K562 (cell line): ENCODE results near the gene RCN2. TPM values are rescaled to one million over a fixed set of nuclear protein-coding genes. Genes with fewer than 3 reads are reported as not detected.

Experiments used
- CBFB ChIP-seq: sonication (generic); formaldehyde crosslinking; IDR thresholded peaks from 2 replicates; pipeline ENCODE4 v1.4.0; 2020; ENCODE audit warnings: mild to moderate bottlenecking, missing genetic modification reagents
- FOXJ2 ChIP-seq: fragments of 200-800 bp; sonication (Bioruptor generic); IDR thresholded peaks from 2 replicates; pipeline ENCODE4 v1.6.1; 2016; ENCODE audit warnings: missing genetic modification characterization, missing compliant biosample characterization
- KLF1 ChIP-seq: fragments of 450-650 bp; IDR thresholded peaks from 2 replicates; pipeline ENCODE4 v1.6.1; 2016; ENCODE audit warnings: missing genetic modification characterization, missing compliant biosample characterization
- MTA2 ChIP-seq: fragments of 450-650 bp; IDR thresholded peaks from 2 replicates; pipeline ENCODE4 v1.6.1; 2016; ENCODE audit warnings: low read depth
- NR2F6 ChIP-seq: fragments of 450-650 bp; formaldehyde crosslinking; IDR thresholded peaks from 2 replicates; pipeline ENCODE4 v1.4.0; 2020; ENCODE audit warnings: mild to moderate bottlenecking
- NR3C1 ChIP-seq: sonication (generic); formaldehyde crosslinking; IDR thresholded peaks from 2 replicates; pipeline ENCODE4 v1.8.1; 2022; ENCODE audit warnings: missing genetic modification reagents
- PCBP2 ChIP-seq: fragments of 200-400 bp; formaldehyde crosslinking; IDR thresholded peaks from 2 replicates; pipeline ENCODE4 v1.6.1; 2018; ENCODE audit warnings: low read length, low read depth, mild to moderate bottlenecking, moderate library complexity; ENCODE audit not compliant: poor library complexity, severe bottlenecking
- POLR2AphosphoS2 ChIP-seq: IDR thresholded peaks from 2 replicates; pipeline ENCODE4 v1.6.1; 2012; ENCODE audit warnings: low read length, improper control_type of control experiment
- RAD51 ChIP-seq: fragments of 450-650 bp; IDR thresholded peaks from 2 replicates; pipeline ENCODE4 v1.7.1; 2016; ENCODE audit warnings: low read depth, mild to moderate bottlenecking, borderline replicate concordance
- RBM14 ChIP-seq: fragments of 200-400 bp; formaldehyde crosslinking; IDR thresholded peaks from 2 replicates; pipeline ENCODE4 v1.6.1; 2018; ENCODE audit warnings: low read depth, mild to moderate bottlenecking, low read length, moderate library complexity, borderline replicate concordance; ENCODE audit not compliant: insufficient read depth
- SPI1 ChIP-seq: IDR thresholded peaks from 2 replicates; pipeline ENCODE4 v1.6.1; 2011; ENCODE audit warnings: low read depth, low read length, control low read depth, borderline replicate concordance
- TSC22D4 ChIP-seq: fragments of 450-650 bp; IDR thresholded peaks from 2 replicates; pipeline ENCODE4 v1.6.1; 2016; ENCODE audit warnings: missing genetic modification characterization, missing biosample characterization, control low read depth
- ZBTB17 ChIP-seq: fragments of 450-650 bp; formaldehyde crosslinking; IDR thresholded peaks from 2 replicates; pipeline ENCODE4 v1.4.0; 2020; ENCODE audit warnings: mild to moderate bottlenecking
- ZNF253 ChIP-seq: fragments of 250-450 bp; sonication (Bioruptor Pico); conservative IDR thresholded peaks from 2 replicates; pipeline ENCODE4 v1.6.1; 2021; ENCODE audit warnings: mild to moderate bottlenecking
- ZNF583 ChIP-seq: fragments of 250-450 bp; sonication (Bioruptor Pico); IDR thresholded peaks from 2 replicates; pipeline ENCODE4 v1.4.0; 2020
- polyA plus RNA-seq, 8 experiments: library from polyadenylated mRNA; depleted of rRNA in 4 of 8; stranded (reverse) in 5 of 8; unstranded in 3 of 8; fragments of >200 nt; fragmentation: Nextera tagmentation in 2 of 8; fragmentation: Illumina TruSeq in 1 of 8; extraction: Ambion mirVana in 2 of 8; extraction: Trizol in 1 of 8; gene quantifications; 2 replicates each; pipeline versions ENCODE4 v1.2.1 to v1.2.3, GENCODE V29; 2011 to 2014; ENCODE audit warnings: inconsistent platforms in 1 of 8, missing spikeins in 1 of 8
- total RNA-seq, 7 experiments: library from RNA; depleted of rRNA in 6 of 7; stranded (reverse); fragments of >200 nt in 6 of 7; fragmentation: Illumina TruSeq in 2 of 7; extraction: Trizol in 2 of 7; gene quantifications; 2 replicates each; pipeline versions ENCODE4 v1.2.1 to v1.2.3, GENCODE V29; 2011 to 2021; ENCODE audit warnings: low replicate concordance in 1 of 7
- TF ChIP-seq, protein P1 (sequence below): fragments of 450-650 bp; IDR thresholded peaks from 2 replicates; pipeline ENCODE4 v1.6.1; 2016; ENCODE audit warnings: low read depth
- TF ChIP-seq, protein P2 (sequence below), 2 experiments: fragments of 450-650 bp; IDR thresholded peaks; 2 replicates each; pipeline ENCODE4 v1.6.1; 2018; ENCODE audit warnings: mild to moderate bottlenecking in 2 of 2, low read depth in 1 of 2; ENCODE audit not compliant: partially characterized antibody in 2 of 2

The RCN2 gene
- total and polyA plus RNA-seq, 9 of the 15 experiments (the other 6 are each of a cell fraction or from before 2014, with no cell fraction given) = 20.9 to 63.6 (median 52.8) TPM

DNA sequence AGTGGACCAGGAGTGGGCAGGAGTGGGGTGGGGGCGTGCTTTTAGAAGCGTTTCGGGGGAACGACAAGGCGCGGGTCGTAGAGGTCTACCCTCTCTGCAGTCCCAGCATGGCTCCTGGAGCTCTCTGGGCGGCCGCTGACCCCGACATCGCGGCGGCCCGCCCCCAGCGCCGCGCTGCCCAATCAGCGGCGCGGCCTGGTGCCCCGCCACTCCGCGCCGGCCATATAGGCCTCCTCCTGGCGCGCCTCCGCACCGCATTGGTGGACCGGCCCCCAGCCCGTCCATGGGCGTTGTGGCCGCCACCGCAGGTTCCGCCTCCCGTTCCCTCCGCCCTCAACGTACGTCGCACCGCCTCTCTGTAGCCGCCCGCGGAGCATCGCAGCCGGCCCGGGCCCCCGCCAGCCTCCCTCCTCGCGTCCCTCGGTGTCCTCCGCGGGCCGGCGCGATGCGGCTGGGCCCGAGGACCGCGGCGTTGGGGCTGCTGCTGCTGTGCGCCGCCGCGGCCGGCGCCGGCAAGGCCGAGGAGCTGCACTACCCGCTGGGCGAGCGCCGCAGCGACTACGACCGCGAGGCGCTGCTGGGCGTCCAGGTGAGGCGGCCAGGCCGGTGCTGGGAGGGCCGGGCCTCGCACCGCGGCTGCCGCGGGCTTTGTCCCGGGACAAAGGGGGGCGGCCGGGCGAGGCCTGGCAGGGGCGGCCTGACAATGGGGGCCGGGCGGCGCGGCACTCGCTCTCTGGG, at the start of gene RCN2 (continued):
- TF ChIP-seq, protein P1, sequence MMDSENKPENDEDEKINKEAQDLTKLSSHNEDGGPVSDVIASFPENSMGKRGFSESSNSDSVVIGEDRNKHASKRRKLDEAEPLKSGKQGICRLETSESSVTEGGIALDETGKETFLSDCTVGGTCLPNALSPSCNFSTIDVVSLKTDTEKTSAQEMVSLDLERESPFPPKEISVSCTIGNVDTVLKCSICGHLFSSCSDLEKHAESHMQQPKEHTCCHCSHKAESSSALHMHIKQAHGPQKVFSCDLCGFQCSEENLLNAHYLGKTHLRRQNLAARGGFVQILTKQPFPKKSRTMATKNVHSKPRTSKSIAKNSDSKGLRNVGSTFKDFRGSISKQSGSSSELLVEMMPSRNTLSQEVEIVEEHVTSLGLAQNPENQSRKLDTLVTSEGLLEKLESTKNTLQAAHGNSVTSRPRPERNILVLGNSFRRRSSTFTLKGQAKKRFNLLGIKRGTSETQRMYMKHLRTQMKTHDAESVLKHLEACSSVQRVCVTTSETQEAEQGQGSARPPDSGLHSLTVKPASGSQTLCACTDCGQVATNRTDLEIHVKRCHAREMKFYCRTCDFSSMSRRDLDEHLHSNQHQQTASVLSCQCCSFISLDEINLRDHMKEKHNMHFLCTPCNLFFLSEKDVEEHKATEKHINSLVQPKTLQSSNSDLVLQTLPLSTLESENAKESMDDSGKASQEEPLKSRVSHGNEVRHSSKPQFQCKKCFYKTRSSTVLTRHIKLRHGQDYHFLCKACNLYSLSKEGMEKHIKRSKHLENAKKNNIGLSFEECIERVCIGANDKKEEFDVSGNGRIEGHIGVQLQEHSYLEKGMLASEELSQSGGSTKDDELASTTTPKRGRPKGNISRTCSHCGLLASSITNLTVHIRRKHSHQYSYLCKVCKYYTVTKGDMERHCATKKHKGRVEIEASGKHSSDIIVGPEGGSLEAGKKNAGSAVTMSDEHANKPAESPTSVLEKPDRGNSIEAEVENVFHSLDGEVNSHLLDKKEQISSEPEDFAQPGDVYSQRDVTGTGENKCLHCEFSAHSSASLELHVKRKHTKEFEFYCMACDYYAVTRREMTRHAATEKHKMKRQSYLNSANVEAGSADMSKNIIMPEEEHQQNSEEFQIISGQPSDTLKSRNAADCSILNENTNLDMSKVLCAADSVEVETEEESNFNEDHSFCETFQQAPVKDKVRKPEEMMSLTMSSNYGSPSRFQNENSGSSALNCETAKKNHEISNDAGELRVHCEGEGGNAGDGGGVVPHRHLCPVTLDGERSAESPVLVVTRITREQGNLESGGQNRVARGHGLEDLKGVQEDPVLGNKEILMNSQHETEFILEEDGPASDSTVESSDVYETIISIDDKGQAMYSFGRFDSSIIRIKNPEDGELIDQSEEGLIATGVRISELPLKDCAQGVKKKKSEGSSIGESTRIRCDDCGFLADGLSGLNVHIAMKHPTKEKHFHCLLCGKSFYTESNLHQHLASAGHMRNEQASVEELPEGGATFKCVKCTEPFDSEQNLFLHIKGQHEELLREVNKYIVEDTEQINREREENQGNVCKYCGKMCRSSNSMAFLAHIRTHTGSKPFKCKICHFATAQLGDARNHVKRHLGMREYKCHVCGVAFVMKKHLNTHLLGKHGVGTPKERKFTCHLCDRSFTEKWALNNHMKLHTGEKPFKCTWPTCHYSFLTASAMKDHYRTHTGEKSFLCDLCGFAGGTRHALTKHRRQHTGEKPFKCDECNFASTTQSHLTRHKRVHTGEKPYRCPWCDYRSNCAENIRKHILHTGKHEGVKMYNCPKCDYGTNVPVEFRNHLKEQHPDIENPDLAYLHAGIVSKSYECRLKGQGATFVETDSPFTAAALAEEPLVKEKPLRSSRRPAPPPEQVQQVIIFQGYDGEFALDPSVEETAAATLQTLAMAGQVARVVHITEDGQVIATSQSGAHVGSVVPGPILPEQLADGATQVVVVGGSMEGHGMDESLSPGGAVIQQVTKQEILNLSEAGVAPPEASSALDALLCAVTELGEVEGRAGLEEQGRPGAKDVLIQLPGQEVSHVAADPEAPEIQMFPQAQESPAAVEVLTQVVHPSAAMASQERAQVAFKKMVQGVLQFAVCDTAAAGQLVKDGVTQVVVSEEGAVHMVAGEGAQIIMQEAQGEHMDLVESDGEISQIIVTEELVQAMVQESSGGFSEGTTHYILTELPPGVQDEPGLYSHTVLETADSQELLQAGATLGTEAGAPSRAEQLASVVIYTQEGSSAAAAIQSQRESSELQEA = no peak
- TF ChIP-seq PCBP2 (no peak), KLF1 (tag) (no peak), CBFB (no peak), ZNF583 (CRISPR knock-in tag) (no peak), RAD51 (no peak), MTA2 (no peak), ZBTB17 (no peak), NR3C1 (no peak), TSC22D4 (tag) (no peak), NR2F6 (no peak), POLR2AphosphoS2 (no peak), SPI1 (no peak), FOXJ2 (tag) (no peak), RBM14 (no peak), ZNF253 (CRISPR knock-in tag) (no peak)
- TF ChIP-seq, protein P2, sequence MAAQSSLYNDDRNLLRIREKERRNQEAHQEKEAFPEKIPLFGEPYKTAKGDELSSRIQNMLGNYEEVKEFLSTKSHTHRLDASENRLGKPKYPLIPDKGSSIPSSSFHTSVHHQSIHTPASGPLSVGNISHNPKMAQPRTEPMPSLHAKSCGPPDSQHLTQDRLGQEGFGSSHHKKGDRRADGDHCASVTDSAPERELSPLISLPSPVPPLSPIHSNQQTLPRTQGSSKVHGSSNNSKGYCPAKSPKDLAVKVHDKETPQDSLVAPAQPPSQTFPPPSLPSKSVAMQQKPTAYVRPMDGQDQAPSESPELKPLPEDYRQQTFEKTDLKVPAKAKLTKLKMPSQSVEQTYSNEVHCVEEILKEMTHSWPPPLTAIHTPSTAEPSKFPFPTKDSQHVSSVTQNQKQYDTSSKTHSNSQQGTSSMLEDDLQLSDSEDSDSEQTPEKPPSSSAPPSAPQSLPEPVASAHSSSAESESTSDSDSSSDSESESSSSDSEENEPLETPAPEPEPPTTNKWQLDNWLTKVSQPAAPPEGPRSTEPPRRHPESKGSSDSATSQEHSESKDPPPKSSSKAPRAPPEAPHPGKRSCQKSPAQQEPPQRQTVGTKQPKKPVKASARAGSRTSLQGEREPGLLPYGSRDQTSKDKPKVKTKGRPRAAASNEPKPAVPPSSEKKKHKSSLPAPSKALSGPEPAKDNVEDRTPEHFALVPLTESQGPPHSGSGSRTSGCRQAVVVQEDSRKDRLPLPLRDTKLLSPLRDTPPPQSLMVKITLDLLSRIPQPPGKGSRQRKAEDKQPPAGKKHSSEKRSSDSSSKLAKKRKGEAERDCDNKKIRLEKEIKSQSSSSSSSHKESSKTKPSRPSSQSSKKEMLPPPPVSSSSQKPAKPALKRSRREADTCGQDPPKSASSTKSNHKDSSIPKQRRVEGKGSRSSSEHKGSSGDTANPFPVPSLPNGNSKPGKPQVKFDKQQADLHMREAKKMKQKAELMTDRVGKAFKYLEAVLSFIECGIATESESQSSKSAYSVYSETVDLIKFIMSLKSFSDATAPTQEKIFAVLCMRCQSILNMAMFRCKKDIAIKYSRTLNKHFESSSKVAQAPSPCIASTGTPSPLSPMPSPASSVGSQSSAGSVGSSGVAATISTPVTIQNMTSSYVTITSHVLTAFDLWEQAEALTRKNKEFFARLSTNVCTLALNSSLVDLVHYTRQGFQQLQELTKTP (IDR thresholded peaks at IDR 0.05; ENCODE audit: low read depth in 1 of 2, partially characterized antibody in 2 of 2) = no peak
